K562 (cell line): ENCODE measurements around the gene C2orf76.

Experiments used
- ESRRA ChIP-seq: fragments of 450-650 bp; IDR thresholded peaks from 2 replicates; pipeline ENCODE4 v1.6.1; 2014; ENCODE audit warnings: low read depth, mild to moderate bottlenecking, moderate library complexity, borderline replicate concordance
- GTF2A2 ChIP-seq: IDR thresholded peaks from 2 replicates; pipeline ENCODE4 v1.6.1; 2016; ENCODE audit warnings: mild to moderate bottlenecking, missing genetic modification characterization, missing compliant biosample characterization
- MAX ChIP-seq: sonication (generic); formaldehyde crosslinking; IDR thresholded peaks from 2 replicates; pipeline ENCODE4 v1.9.0; 2022; ENCODE audit warnings: mild to moderate bottlenecking, missing genetic modification reagents
- MEF2D ChIP-seq: conservative IDR thresholded peaks from 2 replicates; pipeline ENCODE4 v1.6.1; 2016; ENCODE audit warnings: low read depth, missing genetic modification characterization, missing compliant biosample characterization
- POLR2AphosphoS2 ChIP-seq: IDR thresholded peaks from 2 replicates; pipeline ENCODE4 v1.6.1; 2012; ENCODE audit warnings: low read length, improper control_type of control experiment
- POLR2G ChIP-seq: fragments of 200-400 bp; formaldehyde crosslinking; IDR thresholded peaks from 2 replicates; pipeline ENCODE4 v1.6.1; 2017; ENCODE audit warnings: low read depth, mild to moderate bottlenecking, antibody characterized with exemption, low read length, moderate library complexity
- RBFOX2 ChIP-seq: fragments of 200-400 bp; formaldehyde crosslinking; IDR thresholded peaks from 2 replicates; pipeline ENCODE4 v1.6.1; 2017; ENCODE audit warnings: low read depth, mild to moderate bottlenecking, low read length, moderate library complexity
- REST ChIP-seq, 2 experiments: fragments of 450-650 bp; formaldehyde crosslinking in 1 of 2; IDR thresholded peaks; 2 replicates each; pipeline versions ENCODE4 v1.4.0 to v1.6.1; 2014 to 2020; ENCODE audit warnings: mild to moderate bottlenecking in 2 of 2, borderline replicate concordance in 1 of 2, low read depth in 1 of 2
- RUNX1 ChIP-seq: sonication (generic); IDR thresholded peaks from 2 replicates; pipeline ENCODE4 v1.6.1; 2016; ENCODE audit warnings: antibody characterized with exemption, low read depth
- SAP30 ChIP-seq: fragments of 200-600 bp; sonication (generic); IDR thresholded peaks from 2 replicates; pipeline ENCODE4 v1.6.1; 2012; ENCODE audit warnings: borderline replicate concordance, low read depth, mild to moderate bottlenecking, moderate library complexity, low read length, control low read depth, inconsistent platforms; ENCODE audit not compliant: insufficient read depth, poor library complexity, severe bottlenecking
- XRCC3 ChIP-seq: fragments of 450-650 bp; IDR thresholded peaks from 2 replicates; pipeline ENCODE4 v1.6.1; 2017; ENCODE audit warnings: mild to moderate bottlenecking, moderate library complexity
- ZBTB33 ChIP-seq: sonication (generic); formaldehyde crosslinking; IDR thresholded peaks from 2 replicates; pipeline ENCODE4 v1.8.1; 2023; ENCODE audit warnings: mild to moderate bottlenecking, missing genetic modification reagents
- ZBTB34 ChIP-seq: fragments of 250-450 bp; sonication (Bioruptor Pico); IDR thresholded peaks from 2 replicates; pipeline ENCODE4 v1.8.0; 2021; ENCODE audit warnings: mild to moderate bottlenecking, moderate library complexity

GRCh38 chr2:119256582-119256921 lies 110.1 kb downstream of the C2orf76 start:
- TF ChIP-seq MEF2D (tag) (no peak), ZBTB33 (CRISPR knock-in tag) (no peak), POLR2AphosphoS2 (no peak), ZBTB34 (CRISPR knock-in tag) (no peak), XRCC3 (no peak), MAX (CRISPR knock-in tag) (no peak), GTF2A2 (tag) (no peak), RBFOX2 (no peak), RUNX1 (no peak), REST (IDR thresholded peaks at IDR 0.05; ENCODE audit: borderline replicate concordance) (no peak), REST (CRISPR knock-in tag; IDR thresholded peaks at IDR 0.05; ENCODE audit: low read depth) (no peak), ESRRA (no peak), SAP30 (no peak), POLR2G (no peak)
